ENCODE measurements around the gene ASCL2. TPM values are rescaled to one million over a fixed set of nuclear protein-coding genes. Genes with fewer than 3 reads are reported as not detected.

ASCL2 gene
- total RNA-seq, 1 donor from 2014 or later = 0.58 TPM

DNA sequence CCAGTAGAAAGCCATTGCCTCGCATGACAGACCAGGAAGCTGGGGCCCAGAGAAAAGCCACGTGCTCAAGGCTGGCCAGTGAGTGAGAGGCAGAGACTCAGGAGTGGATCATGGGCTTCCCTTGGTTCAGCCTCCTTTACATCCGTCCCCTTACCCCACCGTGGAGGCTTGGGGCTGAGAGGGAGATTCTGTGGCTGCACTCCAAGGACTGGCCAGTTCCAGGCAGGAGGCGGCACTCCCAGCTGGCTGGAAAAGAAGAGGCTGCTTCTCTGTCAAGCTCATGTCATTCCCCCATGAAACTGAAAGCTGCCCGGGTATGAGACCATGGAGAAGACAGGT, 6.6 kb upstream of the ASCL2 start:
- H3K36me3 Mint-ChIP-seq = no peaks in the 10 kb centered on the region
- peaks cover 12% of the 10 kb centered on the region for H3K4me1 Mint-ChIP-seq
- peak in 1 of 2 experiments; percentile 31 for DNase-seq (ENCODE audit: low spot score in 2 of 2, unreplicated experiment in 2 of 2)
- peaks cover 59% of the 10 kb centered on the region for H3K27me3 Mint-ChIP-seq (ENCODE audit: low read depth)
- TF ChIP-seq, protein P1, sequence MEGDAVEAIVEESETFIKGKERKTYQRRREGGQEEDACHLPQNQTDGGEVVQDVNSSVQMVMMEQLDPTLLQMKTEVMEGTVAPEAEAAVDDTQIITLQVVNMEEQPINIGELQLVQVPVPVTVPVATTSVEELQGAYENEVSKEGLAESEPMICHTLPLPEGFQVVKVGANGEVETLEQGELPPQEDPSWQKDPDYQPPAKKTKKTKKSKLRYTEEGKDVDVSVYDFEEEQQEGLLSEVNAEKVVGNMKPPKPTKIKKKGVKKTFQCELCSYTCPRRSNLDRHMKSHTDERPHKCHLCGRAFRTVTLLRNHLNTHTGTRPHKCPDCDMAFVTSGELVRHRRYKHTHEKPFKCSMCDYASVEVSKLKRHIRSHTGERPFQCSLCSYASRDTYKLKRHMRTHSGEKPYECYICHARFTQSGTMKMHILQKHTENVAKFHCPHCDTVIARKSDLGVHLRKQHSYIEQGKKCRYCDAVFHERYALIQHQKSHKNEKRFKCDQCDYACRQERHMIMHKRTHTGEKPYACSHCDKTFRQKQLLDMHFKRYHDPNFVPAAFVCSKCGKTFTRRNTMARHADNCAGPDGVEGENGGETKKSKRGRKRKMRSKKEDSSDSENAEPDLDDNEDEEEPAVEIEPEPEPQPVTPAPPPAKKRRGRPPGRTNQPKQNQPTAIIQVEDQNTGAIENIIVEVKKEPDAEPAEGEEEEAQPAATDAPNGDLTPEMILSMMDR (IDR thresholded peaks at IDR 0.05; ENCODE audit: unreplicated experiment) = no peak
- peaks cover 13% of the 10 kb centered on the region for H3K9me3 Mint-ChIP-seq
- H3K4me3 Mint-ChIP-seq = no peak overlapping the region
- no peak overlapping the region for H3K27ac Mint-ChIP-seq

DNA sequence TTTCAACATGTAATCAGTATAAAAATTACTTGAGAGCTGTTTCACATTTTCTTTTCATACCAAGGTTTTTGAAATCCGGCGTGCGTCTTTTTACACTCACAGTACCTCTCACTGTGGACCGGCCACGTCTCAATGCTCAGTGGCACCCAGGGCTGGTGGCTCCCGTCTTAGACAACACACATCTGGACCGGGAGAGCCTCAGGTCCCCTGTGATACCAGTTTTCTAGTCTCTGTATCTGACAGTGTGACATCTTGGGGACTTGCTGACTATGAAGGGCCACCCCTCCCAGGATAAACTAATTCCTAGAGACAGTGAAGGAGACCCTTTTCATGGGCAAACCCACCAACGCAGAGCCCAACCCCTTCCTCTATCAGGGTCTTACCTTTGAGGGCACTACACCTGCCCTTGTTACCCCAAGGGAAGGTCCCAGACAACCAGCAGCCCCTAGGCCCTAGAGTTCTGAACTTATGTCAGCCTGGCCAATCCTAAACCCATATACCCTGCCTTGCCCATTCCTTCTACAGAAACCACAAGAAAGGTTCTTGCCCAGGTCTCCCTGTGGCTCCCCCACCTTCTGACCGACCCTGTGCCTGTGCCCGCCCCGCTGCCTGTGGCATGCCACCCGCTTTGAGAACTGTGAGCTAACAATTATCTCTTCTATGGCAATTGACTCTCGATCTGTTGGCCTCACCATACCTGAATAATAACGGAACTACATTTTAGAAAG, 6.1 kb upstream of the ASCL2 start:
- Mint-ChIP-seq H3K4me1 (peaks cover 15% of the 10 kb centered on the region), H3K4me3 (no peak overlapping the region), H3K9me3 (peaks cover 13% of the 10 kb centered on the region), H3K27ac (no peak overlapping the region), H3K36me3 (no peaks in the 10 kb centered on the region), H3K27me3 (ENCODE audit: low read depth) (peaks cover 60% of the 10 kb centered on the region)
- DNase-seq (ENCODE audit: low spot score in 2 of 2, unreplicated experiment in 2 of 2) = no peak
- TF ChIP-seq, protein P1 (IDR thresholded peaks at IDR 0.05; ENCODE audit: unreplicated experiment) = no peak

DNA sequence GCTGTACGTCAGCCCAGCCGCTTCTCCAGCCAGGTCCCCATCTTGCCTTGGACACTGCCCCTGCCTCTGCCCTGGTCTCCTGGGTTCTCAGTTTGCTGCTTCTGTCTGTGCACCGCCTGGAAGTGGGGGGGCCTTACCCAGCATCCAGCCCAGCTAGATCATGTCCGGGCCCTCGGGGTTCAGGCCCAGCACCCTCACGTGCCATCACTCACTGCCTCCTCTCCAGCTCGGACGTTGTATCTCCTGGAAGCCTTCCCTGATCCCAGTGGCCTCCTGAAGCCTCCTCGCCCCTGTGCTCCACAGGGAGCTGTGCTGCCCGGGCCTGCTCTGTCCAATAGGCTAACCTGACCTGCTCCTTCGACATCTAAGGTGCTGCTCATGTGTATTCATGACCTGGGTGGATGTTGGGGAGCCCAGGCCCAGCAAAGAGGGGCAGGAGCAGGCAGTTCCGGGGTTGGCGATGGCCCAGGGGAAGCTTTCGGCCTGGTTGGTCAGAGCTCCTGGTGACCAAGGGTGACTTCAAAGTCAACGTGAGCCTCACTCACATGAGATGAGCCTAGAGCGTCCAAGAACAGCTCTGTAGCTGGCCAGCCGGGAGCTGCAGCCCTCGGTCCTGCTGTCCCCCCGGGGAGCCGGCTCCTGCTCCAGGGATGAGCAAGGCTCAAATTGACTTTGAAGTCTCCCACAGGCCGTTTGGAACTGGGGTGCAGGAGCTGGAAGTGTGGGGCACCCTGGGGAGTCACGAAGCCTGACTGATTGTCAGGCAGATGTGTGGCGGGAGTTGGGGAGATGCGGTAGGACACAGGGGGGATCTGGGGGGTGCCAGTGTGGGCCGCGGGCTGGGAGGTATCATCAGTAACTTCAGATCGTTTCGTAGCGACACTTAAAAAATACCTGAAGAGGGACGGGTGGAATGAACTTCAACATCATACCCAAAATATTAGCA, 5.2 kb upstream of the ASCL2 start:
- Mint-ChIP-seq H3K27me3 (ENCODE audit: low read depth) (peaks cover 65% of the 10 kb centered on the region), H3K9me3 (peaks cover 13% of the 10 kb centered on the region), H3K4me1 (peaks cover 15% of the 10 kb centered on the region), H3K36me3 (no peaks in the 10 kb centered on the region), H3K27ac (no peak overlapping the region), H3K4me3 (no peak overlapping the region)
- DNase-seq (ENCODE audit: low spot score in 2 of 2, unreplicated experiment in 2 of 2) = peak in 1 of 2 experiments; percentile 33
- TF ChIP-seq, protein P1 (IDR thresholded peaks at IDR 0.05; ENCODE audit: unreplicated experiment) = no peak

DNA sequence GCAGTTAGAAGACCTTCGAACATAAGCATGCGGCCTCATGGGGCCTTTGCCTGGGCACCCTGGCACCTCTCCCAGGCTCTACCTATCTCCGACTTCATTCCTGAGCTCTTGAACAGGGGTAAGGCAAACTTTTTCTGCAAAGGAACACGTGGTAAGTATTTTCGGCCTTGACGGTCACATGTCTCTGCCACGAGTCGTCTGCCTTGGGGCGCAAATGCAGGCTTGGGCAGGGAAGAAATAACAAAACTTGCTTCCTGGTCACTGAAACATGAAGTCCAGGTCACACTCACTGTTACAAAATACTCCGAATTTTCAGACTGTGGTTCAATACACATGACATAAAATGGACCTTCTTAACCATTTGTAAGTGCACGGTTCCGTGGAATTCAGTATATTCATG, 3.4 kb upstream of the ASCL2 start:
- TF ChIP-seq, protein P1 (IDR thresholded peaks at IDR 0.05; ENCODE audit: unreplicated experiment) = no peak
- DNase-seq (ENCODE audit: low spot score in 2 of 2, unreplicated experiment in 2 of 2) = no peak
- Mint-ChIP-seq H3K36me3 (no peaks in the 10 kb centered on the region), H3K27ac (no peak overlapping the region), H3K4me1 (peaks cover 15% of the 10 kb centered on the region), H3K9me3 (peaks cover under 1% of the 10 kb centered on the region), H3K27me3 (ENCODE audit: low read depth) (peaks cover 65% of the 10 kb centered on the region), H3K4me3 (no peak overlapping the region)

DNA sequence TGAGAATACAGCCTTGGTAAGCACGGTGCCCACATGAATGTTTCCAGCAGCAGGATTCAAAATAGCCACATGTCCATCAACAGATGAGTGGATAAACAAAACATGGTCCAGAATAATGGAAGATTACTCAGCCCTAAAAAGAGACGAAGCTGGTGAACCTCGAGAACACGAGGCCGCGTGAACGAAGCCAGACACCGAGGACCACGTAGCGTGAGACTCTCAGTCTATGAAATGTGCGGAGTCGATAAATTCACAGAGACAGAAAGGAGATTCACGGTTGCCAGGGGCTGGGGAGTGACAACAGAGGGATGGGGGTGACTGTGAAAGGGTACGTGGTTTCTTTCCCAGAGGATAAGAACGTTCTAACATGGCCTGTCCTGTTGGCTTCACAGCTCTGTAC, 2.9 kb upstream of the ASCL2 start:
- Mint-ChIP-seq H3K27me3 (ENCODE audit: low read depth) (peaks cover 68% of the 10 kb centered on the region), H3K36me3 (no peaks in the 10 kb centered on the region), H3K4me1 (peaks cover 19% of the 10 kb centered on the region), H3K27ac (no peak overlapping the region), H3K4me3 (no peak overlapping the region), H3K9me3 (no peaks in the 10 kb centered on the region)
- DNase-seq (ENCODE audit: low spot score in 2 of 2, unreplicated experiment in 2 of 2) = no peak
- TF ChIP-seq, protein P1 (IDR thresholded peaks at IDR 0.05; ENCODE audit: unreplicated experiment) = no peak
